ENCODE data around the gene TSC22D2.

GRCh38 chr3:150362515-150363302, 45.4 kb upstream of the TSC22D2 start:
- TF ChIP-seq CBX8 (IDR thresholded peaks at IDR 0.05; ENCODE audit: borderline replicate concordance, low read depth, low read length) (no peak), HDAC2 (IDR thresholded peaks at IDR 0.05; ENCODE audit: borderline replicate concordance in 1 of 2, low read depth in 2 of 2, low read length in 2 of 2) (no peak), EZH2 (IDR thresholded peaks at IDR 0.05; ENCODE audit: low read depth, low read length, severe bottlenecking) (no peak)

Data from H1 (cell line).